ENCODE data around the gene TMEFF2.

Gene TMEFF2

GRCh38 chr2:192202373-192202772 is 7.6 kb upstream of the TMEFF2 start:
- H3K9ac ChIP-seq (ENCODE audit: low read depth, low read length, poor library complexity) = no peak overlapping the region
- no CpG with 5 or more reads among the region's 3 CpGs for WGBS, 2 donors (ENCODE audit: extremely low coverage in 2 of 2, insufficient read length in 2 of 2, insufficient replicate concordance in 1 of 2)

GRCh38 chr2:192201116-192201515 is 6.4 kb upstream of the TMEFF2 start:
- Histone ChIP-seq H3K36me3 (replicated peaks in 1 of 2; ENCODE audit: control insufficient read depth in 2 of 2, insufficient read depth in 2 of 2, low read length in 2 of 2) (no peaks in the 10 kb centered on the region), H2BK5ac (ENCODE audit: low read length) (no peak overlapping the region), H3K9me3 (replicated peaks in 1 of 2; ENCODE audit: control insufficient read depth in 2 of 2, insufficient read depth in 1 of 2, low read depth in 1 of 2, low read length in 2 of 2) (no peaks in the 10 kb centered on the region), H3K4ac (ENCODE audit: low read length) (no peak overlapping the region), H3K27ac (replicated peaks; ENCODE audit: low read length) (no peak overlapping the region), H3K79me1 (ENCODE audit: low read depth, low read length) (no peaks in the 10 kb centered on the region), H3K9ac (ENCODE audit: low read depth, low read length, poor library complexity) (no peak overlapping the region), H3K23ac (ENCODE audit: low read depth, low read length, poor library complexity) (no peak overlapping the region), H4K91ac (ENCODE audit: low read depth, low read length, poor library complexity) (no peak overlapping the region), H2AK5ac (ENCODE audit: low read depth, low read length) (no peak overlapping the region), H3K27me3 (ENCODE audit: control insufficient read depth in 3 of 3, insufficient read depth in 3 of 3, low read depth in 1 of 3, low read length in 3 of 3) (no peaks in the 10 kb centered on the region), H2AFZ (ENCODE audit: low read length) (no peak overlapping the region), H3K4me3 (ENCODE audit: low read length in 2 of 2) (no peak overlapping the region), H3K18ac (ENCODE audit: low read length) (no peak overlapping the region), H4K8ac (ENCODE audit: low read depth, low read length) (no peak overlapping the region), H3K4me1 (ENCODE audit: control insufficient read depth in 2 of 2, insufficient read depth in 1 of 2, low read depth in 1 of 2, low read length in 2 of 2) (no peaks in the 10 kb centered on the region), H3K14ac (ENCODE audit: low read length) (no peak overlapping the region), H3K4me2 (ENCODE audit: insufficient read depth, low read length, poor library complexity, severe bottlenecking) (no peak overlapping the region), H2BK12ac (ENCODE audit: low read length) (no peak overlapping the region), H2BK15ac (ENCODE audit: low read length) (no peak overlapping the region), H2BK120ac (ENCODE audit: low read depth, low read length) (no peak overlapping the region)
- DNase-seq (ENCODE audit: low spot score) = no peak
- no CpG with 5 or more reads among the region's 1 CpG for WGBS, 2 donors (ENCODE audit: extremely low coverage in 2 of 2, insufficient read length in 2 of 2, insufficient replicate concordance in 1 of 2)

More at GRCh38 chr2:192202373-192202772, 7.6 kb upstream of the TMEFF2 start:
- Histone ChIP-seq H4K8ac (ENCODE audit: low read depth, low read length) (no peak overlapping the region), H3K14ac (ENCODE audit: low read length) (no peak overlapping the region), H2BK12ac (ENCODE audit: low read length) (no peak overlapping the region), H3K9me3 (replicated peaks in 1 of 2; ENCODE audit: control insufficient read depth in 2 of 2, insufficient read depth in 1 of 2, low read depth in 1 of 2, low read length in 2 of 2) (no peaks in the 10 kb centered on the region), H3K4me3 (ENCODE audit: low read length in 2 of 2) (no peak overlapping the region), H3K79me1 (ENCODE audit: low read depth, low read length) (no peaks in the 10 kb centered on the region), H3K27ac (replicated peaks; ENCODE audit: low read length) (no peak overlapping the region), H2BK5ac (ENCODE audit: low read length) (no peak overlapping the region), H3K4me2 (ENCODE audit: insufficient read depth, low read length, poor library complexity, severe bottlenecking) (no peak overlapping the region), H2BK120ac (ENCODE audit: low read depth, low read length) (no peak overlapping the region), H3K23ac (ENCODE audit: low read depth, low read length, poor library complexity) (no peak overlapping the region), H3K4me1 (ENCODE audit: control insufficient read depth in 2 of 2, insufficient read depth in 1 of 2, low read depth in 1 of 2, low read length in 2 of 2) (no peaks in the 10 kb centered on the region), H3K18ac (ENCODE audit: low read length) (no peak overlapping the region), H3K27me3 (ENCODE audit: control insufficient read depth in 3 of 3, insufficient read depth in 3 of 3, low read depth in 1 of 3, low read length in 3 of 3) (no peaks in the 10 kb centered on the region), H3K36me3 (replicated peaks in 1 of 2; ENCODE audit: control insufficient read depth in 2 of 2, insufficient read depth in 2 of 2, low read length in 2 of 2) (no peaks in the 10 kb centered on the region), H2BK15ac (ENCODE audit: low read length) (no peak overlapping the region), H2AK5ac (ENCODE audit: low read depth, low read length) (no peak overlapping the region), H4K91ac (ENCODE audit: low read depth, low read length, poor library complexity) (no peak overlapping the region), H3K4ac (ENCODE audit: low read length) (no peak overlapping the region), H2AFZ (ENCODE audit: low read length) (no peak overlapping the region)
- DNase-seq (ENCODE audit: low spot score) = no peak

GRCh38 chr2:192197357-192197756 is 2.6 kb upstream of the TMEFF2 start:
- WGBS, 2 donors (ENCODE audit: extremely low coverage in 2 of 2, insufficient read length in 2 of 2, insufficient replicate concordance in 1 of 2) = no CpG with 5 or more reads among the region's 1 CpG
- no peak overlapping the region for H2BK120ac ChIP-seq (ENCODE audit: low read depth, low read length)
- H3K4ac ChIP-seq (ENCODE audit: low read length) = no peak overlapping the region

GRCh38 chr2:192196421-192197194 is 1.9 kb upstream of the TMEFF2 start:
- no CpG with 5 or more reads among the region's 14 CpGs for WGBS, 2 donors (ENCODE audit: extremely low coverage in 2 of 2, insufficient read length in 2 of 2, insufficient replicate concordance in 1 of 2)
- no peak overlapping the region for H3K9ac ChIP-seq (ENCODE audit: low read depth, low read length, poor library complexity)
- peaks cover 3 to 21% (median 20%) of the 10 kb centered on the region in 3 experiments for H3K27me3 ChIP-seq (ENCODE audit: control insufficient read depth in 3 of 3, insufficient read depth in 3 of 3, low read depth in 1 of 3, low read length in 3 of 3)
- H3K4me3 ChIP-seq (ENCODE audit: low read length in 2 of 2) = peak overlapping the region; percentile 56 to 87
- no peak overlapping the region for H2BK120ac ChIP-seq (ENCODE audit: low read depth, low read length)
- no peaks in the 10 kb centered on the region for H3K79me1 ChIP-seq (ENCODE audit: low read depth, low read length)
- peak overlapping the region; percentile 99 for H3K4me2 ChIP-seq (ENCODE audit: insufficient read depth, low read length, poor library complexity, severe bottlenecking)
- H3K36me3 ChIP-seq (replicated peaks in 1 of 2; ENCODE audit: control insufficient read depth in 2 of 2, insufficient read depth in 2 of 2, low read length in 2 of 2) = no peaks in the 10 kb centered on the region
- no peak overlapping the region for H3K14ac ChIP-seq (ENCODE audit: low read length)
- H3K4me1 ChIP-seq (ENCODE audit: control insufficient read depth in 2 of 2, insufficient read depth in 1 of 2, low read depth in 1 of 2, low read length in 2 of 2) = peaks cover 4 to 5% of the 10 kb centered on the region in 2 donors
- no peak overlapping the region for H4K8ac ChIP-seq (ENCODE audit: low read depth, low read length)
- H3K23ac ChIP-seq (ENCODE audit: low read depth, low read length, poor library complexity) = no peak overlapping the region
- peak overlapping the region; percentile 0 for H3K27ac ChIP-seq (replicated peaks; ENCODE audit: low read length)
- no peak overlapping the region for H2BK5ac ChIP-seq (ENCODE audit: low read length)
- H3K9me3 ChIP-seq (replicated peaks in 1 of 2; ENCODE audit: control insufficient read depth in 2 of 2, insufficient read depth in 1 of 2, low read depth in 1 of 2, low read length in 2 of 2) = no peaks in the 10 kb centered on the region
- H2BK15ac ChIP-seq (ENCODE audit: low read length) = no peak overlapping the region
- no peak overlapping the region for H2AK5ac ChIP-seq (ENCODE audit: low read depth, low read length)
- DNase-seq (ENCODE audit: low spot score) = peak; percentile 33
- H2AFZ ChIP-seq (ENCODE audit: low read length) = peak overlapping the region; percentile 98
- no peak overlapping the region for H3K18ac ChIP-seq (ENCODE audit: low read length)
- no peak overlapping the region for H2BK12ac ChIP-seq (ENCODE audit: low read length)
- no peak overlapping the region for H4K91ac ChIP-seq (ENCODE audit: low read depth, low read length, poor library complexity)
- H3K4ac ChIP-seq (ENCODE audit: low read length) = no peak overlapping the region

More at GRCh38 chr2:192197357-192197756, 2.6 kb upstream of the TMEFF2 start:
- Histone ChIP-seq H3K79me1 (ENCODE audit: low read depth, low read length) (no peaks in the 10 kb centered on the region), H3K18ac (ENCODE audit: low read length) (no peak overlapping the region), H3K4me2 (ENCODE audit: insufficient read depth, low read length, poor library complexity, severe bottlenecking) (no peak overlapping the region), H2BK5ac (ENCODE audit: low read length) (no peak overlapping the region), H3K36me3 (replicated peaks in 1 of 2; ENCODE audit: control insufficient read depth in 2 of 2, insufficient read depth in 2 of 2, low read length in 2 of 2) (no peaks in the 10 kb centered on the region), H3K9ac (ENCODE audit: low read depth, low read length, poor library complexity) (no peak overlapping the region), H2AK5ac (ENCODE audit: low read depth, low read length) (no peak overlapping the region), H2AFZ (ENCODE audit: low read length) (peak overlapping the region; percentile 98), H3K4me1 (ENCODE audit: control insufficient read depth in 2 of 2, insufficient read depth in 1 of 2, low read depth in 1 of 2, low read length in 2 of 2) (peaks cover 4 to 5% of the 10 kb centered on the region in 2 donors), H3K9me3 (replicated peaks in 1 of 2; ENCODE audit: control insufficient read depth in 2 of 2, insufficient read depth in 1 of 2, low read depth in 1 of 2, low read length in 2 of 2) (no peaks in the 10 kb centered on the region), H2BK15ac (ENCODE audit: low read length) (no peak overlapping the region), H3K4me3 (ENCODE audit: low read length in 2 of 2) (no peak overlapping the region), H4K8ac (ENCODE audit: low read depth, low read length) (no peak overlapping the region), H3K14ac (ENCODE audit: low read length) (no peak overlapping the region), H2BK12ac (ENCODE audit: low read length) (no peak overlapping the region), H3K23ac (ENCODE audit: low read depth, low read length, poor library complexity) (no peak overlapping the region), H3K27ac (replicated peaks; ENCODE audit: low read length) (no peak overlapping the region), H4K91ac (ENCODE audit: low read depth, low read length, poor library complexity) (no peak overlapping the region), H3K27me3 (ENCODE audit: control insufficient read depth in 3 of 3, insufficient read depth in 3 of 3, low read depth in 1 of 3, low read length in 3 of 3) (peaks cover 3 to 19% (median 18%) of the 10 kb centered on the region in 3 experiments)
- DNase-seq (ENCODE audit: low spot score) = no peak

Measured in neuronal stem cell (in vitro differentiated cells).